ENCODE data around the gene RPS16.
"Not testable (repeated sequence)": the region's sequence is repeated elsewhere in the genome, so short reads cannot be mapped to it uniquely, and the experiment has no call there.

Gene RPS16

GRCh38 chr19:39435499-39436349 lies at the start of gene RPS16:
Gene RPS16 (minus strand): TSS chr19:39435949. CDS start chr19:39435895, 54 bp downstream.
- peak; percentile 99 for DNase-seq

GRCh38 chr19:39483141-39483540 lies 47.4 kb upstream of the RPS16 start:
- DNase-seq = no peak

DNA sequence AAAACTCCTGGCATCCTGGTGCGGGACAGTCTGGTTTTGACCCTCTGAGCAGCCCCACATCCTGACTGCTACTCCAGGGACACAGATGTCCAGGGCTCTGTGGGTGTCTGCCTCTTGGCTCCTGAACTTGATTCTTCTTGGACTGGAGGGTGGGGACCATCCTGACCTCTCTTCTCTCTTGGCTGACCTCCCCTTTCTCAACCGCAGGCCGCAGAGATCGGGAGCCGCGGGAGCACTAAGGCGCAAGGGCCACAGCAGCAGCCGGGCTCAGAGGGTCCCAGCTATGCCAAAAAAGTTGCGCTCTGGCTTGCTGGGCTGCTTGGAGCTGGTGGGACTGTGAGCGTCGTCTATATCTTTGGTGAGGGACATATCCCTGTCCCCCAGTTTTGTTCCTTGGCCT lies 45.9 kb upstream of the RPS16 start:
- DNase-seq = no peak

DNA sequence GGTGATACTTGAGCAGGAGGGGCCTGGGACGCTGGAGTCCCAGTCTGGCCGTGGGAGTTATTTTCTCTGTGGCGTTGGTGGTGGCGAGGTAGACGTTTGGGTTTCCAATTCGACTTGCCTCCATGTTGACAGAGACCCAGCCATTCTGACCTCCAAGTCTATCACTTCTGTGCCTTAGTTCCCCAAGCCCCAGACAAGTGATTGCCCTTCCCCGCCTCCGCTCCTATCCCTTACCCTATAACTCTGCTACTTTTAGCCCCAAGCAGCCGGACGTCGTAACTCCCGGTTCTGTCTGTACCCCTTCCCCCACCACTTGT lies 45.4 kb upstream of the RPS16 start:
- no peak for DNase-seq

DNA sequence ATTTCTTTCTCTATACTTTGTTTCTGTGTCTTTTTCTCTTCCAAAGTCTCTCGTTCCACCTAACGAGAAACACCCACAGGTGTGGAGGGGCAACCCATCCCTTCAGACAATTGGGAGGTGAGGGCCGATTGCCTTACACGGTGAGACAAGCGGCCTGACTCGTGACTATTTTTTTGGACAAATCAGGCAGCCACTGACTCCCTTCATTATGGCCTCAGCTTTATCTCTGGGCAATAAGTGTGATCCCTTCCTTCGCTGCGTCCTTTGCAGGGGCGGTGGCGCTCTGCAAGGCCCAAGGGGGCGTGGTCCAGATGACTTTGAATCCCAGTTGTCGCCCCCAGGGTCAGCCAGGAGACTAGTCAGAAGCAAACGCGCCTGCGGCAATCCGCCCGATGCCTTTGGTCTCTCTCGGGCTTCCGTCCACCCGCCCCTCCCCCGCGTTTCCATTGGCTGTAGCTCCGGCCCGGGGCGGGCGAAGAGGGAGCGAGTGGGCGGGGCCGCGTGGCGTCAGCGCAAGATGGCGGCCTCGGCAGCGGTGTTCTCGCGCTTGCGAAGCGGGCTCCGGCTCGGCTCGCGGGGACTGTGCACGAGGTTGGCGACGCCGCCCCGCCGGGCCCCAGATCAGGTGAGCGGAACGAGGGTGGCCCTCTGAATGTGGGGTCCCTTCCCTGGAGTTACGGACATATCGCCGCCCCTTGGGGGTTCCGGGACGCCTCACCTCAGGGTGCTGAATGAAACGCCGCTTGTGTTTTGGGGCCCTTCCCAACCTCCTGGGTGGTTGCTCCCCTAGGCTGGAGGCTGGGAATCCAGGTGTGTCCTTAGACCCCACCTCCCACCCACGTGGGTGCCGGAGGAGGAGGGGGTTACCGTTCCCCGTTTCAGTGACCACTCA lies 44.8 kb upstream of the RPS16 start, which contains the start of gene TIMM50:
Gene TIMM50 (plus strand): TSS at position 502 of the 892 bp plus-strand sequence. CDS start 16 bp downstream, at position 518.
- peak; percentile 99 for DNase-seq

DNA sequence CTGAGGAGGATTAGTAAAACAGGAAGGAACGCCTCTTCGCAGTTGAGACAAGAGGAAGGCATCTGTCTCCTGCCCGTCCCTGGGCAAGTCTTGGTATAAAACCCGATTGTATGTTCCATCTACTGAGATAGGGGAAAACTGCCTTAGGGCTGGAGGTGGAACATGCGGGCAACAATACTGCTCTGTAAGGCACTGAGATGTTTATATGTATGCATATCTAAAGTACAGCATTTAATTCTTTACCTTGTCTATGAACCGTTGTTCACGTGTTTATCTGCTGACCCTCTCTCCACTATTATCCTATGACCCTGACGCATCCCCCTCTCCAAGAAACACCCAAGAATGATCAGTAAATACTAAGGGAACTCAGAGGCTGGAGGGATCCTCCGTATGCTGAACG lies 44.2 kb upstream of the RPS16 start:
- DNase-seq = no peak

DNA sequence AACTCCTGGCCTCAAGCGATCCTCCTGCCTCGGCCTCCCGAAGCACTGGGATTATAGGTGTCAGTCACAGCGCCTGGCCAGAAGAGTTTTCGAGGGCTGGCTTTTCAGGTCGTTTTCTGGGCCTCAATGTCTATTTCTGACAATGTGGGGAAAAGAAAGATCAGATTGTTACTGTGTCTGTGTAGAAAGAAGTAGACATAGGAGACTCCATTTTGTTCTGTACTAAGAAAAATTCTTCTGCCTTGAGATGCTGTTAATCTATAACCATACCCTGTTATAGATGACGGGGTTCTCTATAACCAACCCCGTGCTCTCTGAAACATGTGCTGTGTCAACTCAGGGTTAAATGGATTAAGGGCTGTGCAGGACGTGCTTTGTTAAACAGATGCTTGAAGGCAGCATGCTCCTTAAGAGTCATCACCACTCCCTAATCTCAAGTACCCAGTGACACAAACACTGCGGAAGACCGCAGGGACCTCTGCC lies 43.6 kb upstream of the RPS16 start:
- not testable (repeated sequence) for DNase-seq

- no peak for DNase-seq
Measured at GRCh38 chr19:39475748-39476147, 40.0 kb upstream of the RPS16 start.

DNA sequence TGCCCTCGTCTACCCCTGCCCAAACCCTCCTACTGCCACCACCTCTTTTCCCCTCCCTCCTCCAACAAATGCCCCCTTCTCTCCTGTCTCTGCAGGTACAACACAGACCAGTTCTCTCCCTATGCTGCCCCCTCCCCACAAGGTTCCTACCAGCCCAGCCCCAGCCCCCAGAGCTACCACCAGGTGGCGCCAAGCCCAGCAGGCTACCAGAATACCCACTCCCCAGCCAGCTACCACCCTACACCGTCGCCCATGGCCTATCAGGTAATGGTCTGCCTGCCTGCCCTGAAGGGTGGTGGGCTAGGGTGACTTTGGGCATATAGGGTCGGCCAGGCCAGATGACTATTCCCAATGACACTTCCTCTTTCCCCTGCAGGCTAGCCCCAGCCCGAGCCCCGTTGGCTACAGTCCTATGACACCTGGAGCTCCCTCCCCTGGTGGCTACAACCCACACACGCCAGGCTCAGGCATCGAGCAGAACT lies 38.4 kb upstream of the RPS16 start:
- DNase-seq = peak; percentile 74

DNA sequence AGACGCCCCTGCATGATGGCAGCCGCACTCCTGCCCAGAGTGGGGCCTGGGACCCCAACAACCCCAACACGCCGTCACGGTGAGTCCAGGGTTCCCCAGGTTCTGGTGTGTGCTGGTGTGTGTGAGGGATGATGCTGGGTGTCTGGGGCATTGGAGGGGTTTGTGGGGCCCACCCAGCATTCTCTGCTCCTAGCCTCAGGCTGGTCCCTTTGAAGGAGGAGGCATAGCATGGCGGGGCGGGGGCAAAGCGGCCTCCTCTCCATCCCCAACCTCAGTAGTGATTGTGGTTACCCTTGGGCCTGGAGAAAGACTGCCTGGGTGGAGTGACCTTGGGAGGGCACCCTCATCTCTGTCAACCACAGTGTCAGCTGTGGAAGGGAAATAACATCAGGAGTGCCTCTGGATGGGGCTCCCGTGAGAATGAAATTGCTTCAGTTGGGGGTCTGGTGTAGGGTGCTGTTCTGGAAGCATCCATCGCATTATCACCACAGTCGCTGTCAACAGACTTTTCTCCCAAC lies 37.8 kb upstream of the RPS16 start:
- no peak for DNase-seq

DNA sequence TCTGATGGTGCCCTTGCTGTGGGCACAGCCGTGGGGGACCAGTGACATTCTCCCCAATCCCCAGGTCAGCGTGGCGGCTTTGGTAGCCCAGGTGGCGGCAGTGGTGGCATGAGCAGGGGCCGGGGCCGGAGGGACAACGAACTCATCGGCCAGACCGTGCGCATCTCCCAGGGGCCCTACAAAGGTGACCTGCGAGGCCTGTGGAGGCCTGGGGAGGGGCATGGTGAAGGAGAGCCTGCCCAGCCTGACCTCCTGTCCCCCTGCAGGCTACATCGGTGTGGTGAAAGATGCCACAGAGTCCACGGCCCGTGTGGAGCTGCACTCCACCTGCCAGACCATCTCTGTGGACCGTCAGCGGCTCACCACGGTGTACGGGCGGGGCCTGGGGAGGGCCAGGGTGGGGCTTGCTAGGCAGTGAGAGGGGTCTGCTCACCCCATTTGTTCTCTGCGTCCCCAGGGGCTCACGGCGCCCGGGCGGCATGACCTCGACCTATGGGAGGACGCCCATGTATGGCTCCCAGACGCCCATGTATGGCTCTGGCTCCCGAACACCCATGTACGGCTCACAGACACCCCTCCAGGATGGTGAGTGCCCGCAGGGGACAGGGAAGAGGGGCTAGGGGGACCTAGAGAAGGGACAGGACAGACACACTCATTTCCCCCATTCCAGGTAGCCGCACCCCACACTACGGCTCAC lies 37.1 kb upstream of the RPS16 start:
- no peak for DNase-seq

- no peak for DNase-seq
Measured at GRCh38 chr19:39471756-39472536, 36.2 kb upstream of the RPS16 start.

DNA sequence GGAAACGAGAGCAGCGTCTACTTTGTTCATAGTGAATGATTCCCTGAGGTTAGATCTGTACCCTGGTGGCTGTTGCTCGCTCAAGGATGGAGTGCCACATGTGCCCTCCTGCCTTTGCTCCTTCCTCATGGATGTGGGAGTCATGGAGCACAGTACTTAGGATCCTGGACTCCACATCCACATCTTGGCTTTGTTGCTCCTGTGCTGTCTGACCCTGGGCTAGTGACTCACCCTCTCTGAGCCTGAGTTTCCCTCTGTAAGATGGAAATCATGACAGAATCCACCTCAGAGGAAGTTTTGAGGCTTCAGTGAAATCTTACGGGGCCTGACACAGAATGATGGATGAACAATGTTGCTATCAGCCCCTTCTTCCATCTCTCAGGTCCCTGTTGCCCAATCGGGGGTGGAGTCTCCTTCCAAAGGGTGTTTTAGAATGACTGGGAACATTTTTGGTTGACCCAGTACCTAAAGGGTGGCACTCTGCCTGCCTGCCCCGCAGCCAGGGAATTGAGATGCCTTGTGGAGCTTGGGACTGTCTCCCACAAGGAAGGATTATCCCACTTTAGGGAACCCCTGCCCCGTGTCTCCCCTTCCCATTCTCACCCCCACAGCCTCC lies 35.1 kb upstream of the RPS16 start:
- no peak for DNase-seq

DNA sequence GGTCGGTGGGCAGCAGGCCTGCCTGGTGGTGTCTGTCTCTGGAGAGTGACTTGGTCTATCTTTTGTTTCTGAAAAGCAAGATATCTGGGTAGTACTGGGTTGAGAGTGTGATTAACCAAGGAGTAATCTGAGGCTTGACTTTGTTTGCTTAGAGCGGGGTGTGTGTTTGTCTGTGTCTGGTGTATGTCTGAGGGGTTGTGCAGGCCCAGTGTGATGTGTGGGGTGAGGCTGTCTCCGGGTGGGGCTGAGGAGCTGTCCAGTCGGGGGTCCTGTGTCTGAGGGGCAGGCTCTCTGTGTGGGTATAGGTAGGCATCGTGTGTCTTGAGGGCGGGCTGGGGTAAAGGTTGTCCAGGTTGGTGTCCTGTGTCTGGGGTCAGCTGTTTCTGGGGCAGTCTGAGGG lies 33.8 kb upstream of the RPS16 start:
- no peak for DNase-seq

GRCh38 chr19:39469036-39469435 lies 33.3 kb upstream of the RPS16 start:
- no peak for DNase-seq

DNA sequence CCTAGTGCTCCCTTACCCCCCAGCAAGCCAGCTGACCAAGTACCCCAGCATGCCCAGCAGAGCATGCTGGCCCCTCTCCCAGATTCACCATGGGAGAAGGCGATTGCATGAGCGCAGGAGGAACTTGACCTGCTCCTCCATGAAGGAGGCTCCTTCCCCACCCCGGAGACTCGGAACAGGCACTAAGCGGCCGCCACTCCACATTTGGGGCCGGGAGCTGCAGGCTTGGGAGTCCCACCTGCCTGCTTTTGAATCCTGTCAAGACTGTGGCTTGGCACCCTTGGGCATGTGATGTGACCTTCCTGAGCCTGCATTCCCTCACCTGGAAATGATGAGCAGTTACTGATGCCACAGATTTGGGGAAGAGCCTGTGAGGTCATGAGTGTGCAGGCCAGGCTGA lies 32.2 kb upstream of the RPS16 start:
- DNase-seq = no peak

GRCh38 chr19:39465956-39466747 lies 30.4 kb upstream of the RPS16 start:
- no peak for DNase-seq

DNA sequence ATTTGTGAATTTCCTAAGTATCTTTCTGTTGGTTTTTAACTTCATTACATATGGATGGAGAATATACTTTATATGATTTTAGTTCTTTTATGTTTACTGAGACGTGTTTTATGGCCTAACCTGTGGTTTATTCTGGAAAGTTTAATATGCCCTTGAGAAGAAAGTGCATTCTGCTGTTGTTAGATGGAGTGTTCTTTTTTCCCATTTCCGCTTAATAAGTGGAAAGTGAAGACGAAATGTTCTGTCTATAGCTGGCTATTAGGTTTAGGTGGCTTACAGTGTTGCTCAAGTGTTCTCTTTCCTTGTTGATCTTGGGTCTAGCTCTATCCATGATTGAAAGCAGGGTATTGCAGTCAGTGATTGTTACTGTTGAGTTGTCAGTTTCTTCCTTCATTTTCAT lies 27.7 kb upstream of the RPS16 start:
- no peak for DNase-seq

DNA sequence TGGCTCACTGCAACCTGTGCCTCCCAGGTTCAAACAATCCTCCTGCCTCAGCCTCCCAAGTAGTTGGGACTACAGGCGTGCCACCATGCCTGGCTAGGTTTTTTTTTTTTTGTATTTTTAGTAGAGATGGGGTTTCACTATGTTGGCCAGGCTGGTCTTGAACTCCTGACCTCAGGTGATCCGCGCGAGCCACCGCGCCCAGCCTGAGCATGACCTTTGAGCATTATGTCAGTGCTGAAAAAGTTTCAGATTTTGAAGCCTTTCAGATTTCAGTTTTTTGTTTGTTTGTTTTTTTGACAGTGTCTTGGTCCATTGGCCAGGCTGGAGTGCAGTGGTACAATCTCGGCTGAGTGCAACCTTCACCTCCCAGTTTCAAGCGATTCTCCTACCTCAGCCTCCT lies 15.5 kb upstream of the RPS16 start:
- DNase-seq = not testable (repeated sequence)

- peak; percentile 11 for DNase-seq
Measured at GRCh38 chr19:39449116-39449797, 13.5 kb upstream of the RPS16 start.

All from activated CD4-positive, alpha-beta T cell treated with anti-CD3 and anti-CD28 coated beads, Interleukin-2, Interleukin-6, amounts not matched to agents 100 ng/mL and 50 ng/mL, durations not matched to agents 16 hours and 8 hours (primary cell).